Lower leg skin (tissue), 3 donors: ENCODE measurements around the gene MAP3K19.

ENCODE experiments used
- CTCF ChIP-seq, 3 donors: fragments of 450-650 bp; IDR thresholded peaks; one replicate each; pipeline ENCODE4 v1.5.1; 2016; ENCODE audit warnings: antibody characterized with exemption in 3 of 3, mild to moderate bottlenecking in 3 of 3, moderate library complexity in 2 of 3
- POLR2A ChIP-seq, 2 donors: fragments of 450-650 bp; IDR thresholded peaks; one replicate each; pipeline ENCODE4 v1.6.1; 2016 to 2017; ENCODE audit warnings: antibody characterized with exemption in 2 of 2, mild to moderate bottlenecking in 1 of 2, moderate library complexity in 1 of 2

GRCh38 chr2:134973241-134974138 is 73.8 kb downstream of the MAP3K19 start:
- TF ChIP-seq CTCF (IDR thresholded peaks at IDR 0.05), result no peak
- TF ChIP-seq POLR2A (IDR thresholded peaks at IDR 0.05), result no peak
